Lower leg skin (tissue), 3 donors: Measurements from ENCODE around the gene ZDHHC14.

ENCODE experiments used
- CTCF ChIP-seq, 3 donors: fragments of 450-650 bp; IDR thresholded peaks; one replicate each; pipeline ENCODE4 v1.5.1; 2016; ENCODE audit warnings: antibody characterized with exemption in 3 of 3, mild to moderate bottlenecking in 3 of 3, moderate library complexity in 2 of 3
- POLR2A ChIP-seq, 2 donors: fragments of 450-650 bp; IDR thresholded peaks; one replicate each; pipeline ENCODE4 v1.6.1; 2016 to 2017; ENCODE audit warnings: antibody characterized with exemption in 2 of 2, mild to moderate bottlenecking in 1 of 2, moderate library complexity in 1 of 2

DNA sequence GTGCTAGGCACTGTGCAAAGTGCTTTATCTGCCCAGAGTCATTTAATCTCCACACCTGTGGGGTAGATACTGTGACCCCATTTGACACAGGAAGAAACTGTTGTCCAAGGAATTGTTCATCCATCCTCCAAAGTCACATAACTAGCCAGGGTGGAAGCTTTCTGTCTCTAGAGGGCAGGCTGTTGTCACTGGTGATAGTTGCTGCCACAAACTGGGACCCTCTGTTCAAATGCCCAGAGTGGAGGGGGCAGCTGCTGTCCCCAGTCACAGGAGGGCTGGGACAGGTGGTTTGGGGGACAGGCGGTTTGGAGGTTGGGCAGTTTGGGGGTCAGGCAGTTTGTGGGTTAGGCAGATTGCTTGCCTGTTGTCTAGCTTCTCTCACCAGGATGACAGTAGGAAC lies 41.6 kb upstream of the ZDHHC14 start:
- no peak for TF ChIP-seq POLR2A (IDR thresholded peaks at IDR 0.05)
- TF ChIP-seq CTCF (IDR thresholded peaks at IDR 0.05) = no peak
